HEK293 (cell line): ENCODE data around the gene SLC44A1.

Source experiments
- CTCF ChIA-PET: fragments of 350-600 bp; formaldehyde crosslinking; extraction: SDS; loops from one replicate; lab custom pipeline; 2021; ENCODE audit warnings: antibody characterized with exemption; lab: Yijun Ruan, JAX
- POLR2A ChIA-PET: fragments of 300-600 bp; formaldehyde crosslinking; extraction: SDS; loops from one replicate; lab custom pipeline; 2020; ENCODE audit warnings: antibody characterized with exemption, inconsistent platforms; lab: Yijun Ruan, JAX
- H3K27ac ChIP-seq: fragments of 200-500 bp; sonication (Bioruptor generic); 2 replicates; pipeline ENCODE4 v1.5.1; 2014; ENCODE audit warnings: low read depth, low read length, control low read depth, inconsistent platforms; ENCODE audit errors: extremely low read depth
- H3K36me3 ChIP-seq, 2 experiments: fragments of 200-500 bp in 1 of 2; sonication (Bioruptor generic) in 1 of 2; 1 replicate in 1 of 2; 2 replicates in 1 of 2; pipeline ENCODE4 v1.5.1; 2014 to 2017; ENCODE audit warnings: inconsistent platforms in 2 of 2, low read length in 2 of 2; ENCODE audit not compliant: control insufficient read depth in 2 of 2, insufficient read depth in 1 of 2
- H3K4me1 ChIP-seq: fragments of 200-500 bp; sonication (Bioruptor generic); 2 replicates; pipeline ENCODE4 v1.5.1; 2014; ENCODE audit warnings: mild to moderate bottlenecking, low read length, inconsistent platforms; ENCODE audit not compliant: control insufficient read depth, insufficient read depth
- H3K4me3 ChIP-seq: 2 replicates; pipeline ENCODE4 v1.5.1; 2011; ENCODE audit warnings: low read depth, mild to moderate bottlenecking, control low read depth, low read length, moderate library complexity
- H3K9me3 ChIP-seq: fragments of 200-500 bp; sonication (Bioruptor generic); 2 replicates; pipeline ENCODE4 v1.5.1; 2014; ENCODE audit warnings: low read depth, low read length, inconsistent platforms; ENCODE audit not compliant: control insufficient read depth, insufficient read depth
- GLIS1 ChIP-seq: fragments of 450-650 bp; formaldehyde crosslinking; IDR thresholded peaks from 2 replicates; pipeline ENCODE4 v1.5.1; 2016; ENCODE audit warnings: missing biosample characterization, missing genetic modification characterization
- RBAK ChIP-seq: fragments of 450-650 bp; formaldehyde crosslinking; IDR thresholded peaks from 2 replicates; pipeline ENCODE4 v1.5.1; 2016; ENCODE audit warnings: missing biosample characterization, missing genetic modification characterization
- ZNF19 ChIP-seq: fragments of 450-650 bp; formaldehyde crosslinking; IDR thresholded peaks from 2 replicates; pipeline ENCODE4; 2016; ENCODE audit warnings: missing biosample characterization, missing genetic modification characterization, low read depth
- ZNF23 ChIP-seq: fragments of 450-650 bp; formaldehyde crosslinking; IDR thresholded peaks from 2 replicates; pipeline ENCODE4 v1.5.1; 2016; ENCODE audit warnings: missing biosample characterization, missing genetic modification characterization, borderline replicate concordance
- ZNF24 ChIP-seq: fragments of 450-650 bp; formaldehyde crosslinking; IDR thresholded peaks from 2 replicates; pipeline ENCODE4 v1.5.1; 2016; ENCODE audit warnings: missing biosample characterization, missing genetic modification characterization
- ZNF341 ChIP-seq: fragments of 450-650 bp; formaldehyde crosslinking; IDR thresholded peaks from 2 replicates; pipeline ENCODE4; 2016; ENCODE audit warnings: low read depth, missing biosample characterization, missing genetic modification characterization
- ZNF596 ChIP-seq: fragments of 450-650 bp; IDR thresholded peaks from 2 replicates; pipeline ENCODE4 v1.5.0; 2018; ENCODE audit warnings: missing biosample characterization, mild to moderate bottlenecking, missing genetic modification characterization, moderate library complexity
- ZNF629 ChIP-seq: fragments of 450-650 bp; formaldehyde crosslinking; IDR thresholded peaks from 2 replicates; pipeline ENCODE4 v1.5.1; 2017; ENCODE audit warnings: missing biosample characterization, missing genetic modification characterization
- ZNF701 ChIP-seq: fragments of 450-650 bp; formaldehyde crosslinking; IDR thresholded peaks from 2 replicates; pipeline ENCODE4 v1.5.1; 2016; ENCODE audit warnings: missing biosample characterization, missing genetic modification characterization
- TF ChIP-seq, protein P1 (sequence below): fragments of 450-650 bp; formaldehyde crosslinking; IDR thresholded peaks from 2 replicates; pipeline ENCODE4 v1.5.1; 2016; ENCODE audit warnings: missing biosample characterization, missing genetic modification characterization
- TF ChIP-seq, protein P2 (sequence below): fragments of 450-650 bp; formaldehyde crosslinking; IDR thresholded peaks from 2 replicates; pipeline ENCODE4 v1.5.1; 2016; ENCODE audit warnings: missing biosample characterization, missing genetic modification characterization, low read depth
- TF ChIP-seq, protein P3 (sequence below): fragments of 450-650 bp; formaldehyde crosslinking; IDR thresholded peaks from 2 replicates; pipeline ENCODE4 v1.5.1; 2016; ENCODE audit warnings: missing biosample characterization, missing genetic modification characterization
- TF ChIP-seq, protein P4 (sequence below): fragments of 450-650 bp; formaldehyde crosslinking; IDR thresholded peaks from 2 replicates; pipeline ENCODE4 v1.5.0; 2017; ENCODE audit warnings: missing biosample characterization, missing genetic modification characterization, borderline replicate concordance
- TF ChIP-seq, protein P5 (sequence below): fragments of 450-650 bp; formaldehyde crosslinking; IDR thresholded peaks from 2 replicates; pipeline ENCODE4 v1.5.1; 2017; ENCODE audit warnings: missing biosample characterization, missing genetic modification characterization
- TF ChIP-seq, protein P6 (sequence below): fragments of 450-650 bp; formaldehyde crosslinking; IDR thresholded peaks from 2 replicates; pipeline ENCODE4 v1.5.1; 2017; ENCODE audit warnings: missing biosample characterization, missing genetic modification characterization
- TF ChIP-seq, protein P7 (sequence below): fragments of 450-650 bp; formaldehyde crosslinking; IDR thresholded peaks from 2 replicates; pipeline ENCODE4 v1.5.1; 2016; ENCODE audit warnings: missing biosample characterization, missing genetic modification characterization

The SLC44A1 gene

DNA sequence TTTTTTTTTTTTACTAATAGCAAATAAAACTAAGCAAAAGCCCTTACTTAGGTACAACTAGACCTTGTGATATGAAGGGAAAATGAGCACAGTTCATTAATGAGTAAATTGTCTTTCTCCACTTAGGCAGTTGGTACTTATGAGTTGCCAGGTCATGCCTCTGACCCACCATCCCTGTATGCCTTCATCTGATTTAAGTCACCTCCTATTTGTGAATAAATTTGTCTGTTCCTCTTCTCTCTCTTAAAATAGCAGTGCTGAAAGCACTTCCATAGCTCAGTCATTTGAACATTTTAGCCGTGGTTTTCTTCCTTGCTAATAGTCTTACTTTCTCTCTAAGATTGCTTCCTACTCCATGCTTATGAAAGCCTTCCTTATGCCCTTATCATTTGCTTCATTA lies 61.4 kb downstream of the SLC44A1 start (continued):
- TF ChIP-seq, protein P1, sequence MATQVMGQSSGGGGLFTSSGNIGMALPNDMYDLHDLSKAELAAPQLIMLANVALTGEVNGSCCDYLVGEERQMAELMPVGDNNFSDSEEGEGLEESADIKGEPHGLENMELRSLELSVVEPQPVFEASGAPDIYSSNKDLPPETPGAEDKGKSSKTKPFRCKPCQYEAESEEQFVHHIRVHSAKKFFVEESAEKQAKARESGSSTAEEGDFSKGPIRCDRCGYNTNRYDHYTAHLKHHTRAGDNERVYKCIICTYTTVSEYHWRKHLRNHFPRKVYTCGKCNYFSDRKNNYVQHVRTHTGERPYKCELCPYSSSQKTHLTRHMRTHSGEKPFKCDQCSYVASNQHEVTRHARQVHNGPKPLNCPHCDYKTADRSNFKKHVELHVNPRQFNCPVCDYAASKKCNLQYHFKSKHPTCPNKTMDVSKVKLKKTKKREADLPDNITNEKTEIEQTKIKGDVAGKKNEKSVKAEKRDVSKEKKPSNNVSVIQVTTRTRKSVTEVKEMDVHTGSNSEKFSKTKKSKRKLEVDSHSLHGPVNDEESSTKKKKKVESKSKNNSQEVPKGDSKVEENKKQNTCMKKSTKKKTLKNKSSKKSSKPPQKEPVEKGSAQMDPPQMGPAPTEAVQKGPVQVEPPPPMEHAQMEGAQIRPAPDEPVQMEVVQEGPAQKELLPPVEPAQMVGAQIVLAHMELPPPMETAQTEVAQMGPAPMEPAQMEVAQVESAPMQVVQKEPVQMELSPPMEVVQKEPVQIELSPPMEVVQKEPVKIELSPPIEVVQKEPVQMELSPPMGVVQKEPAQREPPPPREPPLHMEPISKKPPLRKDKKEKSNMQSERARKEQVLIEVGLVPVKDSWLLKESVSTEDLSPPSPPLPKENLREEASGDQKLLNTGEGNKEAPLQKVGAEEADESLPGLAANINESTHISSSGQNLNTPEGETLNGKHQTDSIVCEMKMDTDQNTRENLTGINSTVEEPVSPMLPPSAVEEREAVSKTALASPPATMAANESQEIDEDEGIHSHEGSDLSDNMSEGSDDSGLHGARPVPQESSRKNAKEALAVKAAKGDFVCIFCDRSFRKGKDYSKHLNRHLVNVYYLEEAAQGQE: no peak
- TF ChIP-seq, protein P2, sequence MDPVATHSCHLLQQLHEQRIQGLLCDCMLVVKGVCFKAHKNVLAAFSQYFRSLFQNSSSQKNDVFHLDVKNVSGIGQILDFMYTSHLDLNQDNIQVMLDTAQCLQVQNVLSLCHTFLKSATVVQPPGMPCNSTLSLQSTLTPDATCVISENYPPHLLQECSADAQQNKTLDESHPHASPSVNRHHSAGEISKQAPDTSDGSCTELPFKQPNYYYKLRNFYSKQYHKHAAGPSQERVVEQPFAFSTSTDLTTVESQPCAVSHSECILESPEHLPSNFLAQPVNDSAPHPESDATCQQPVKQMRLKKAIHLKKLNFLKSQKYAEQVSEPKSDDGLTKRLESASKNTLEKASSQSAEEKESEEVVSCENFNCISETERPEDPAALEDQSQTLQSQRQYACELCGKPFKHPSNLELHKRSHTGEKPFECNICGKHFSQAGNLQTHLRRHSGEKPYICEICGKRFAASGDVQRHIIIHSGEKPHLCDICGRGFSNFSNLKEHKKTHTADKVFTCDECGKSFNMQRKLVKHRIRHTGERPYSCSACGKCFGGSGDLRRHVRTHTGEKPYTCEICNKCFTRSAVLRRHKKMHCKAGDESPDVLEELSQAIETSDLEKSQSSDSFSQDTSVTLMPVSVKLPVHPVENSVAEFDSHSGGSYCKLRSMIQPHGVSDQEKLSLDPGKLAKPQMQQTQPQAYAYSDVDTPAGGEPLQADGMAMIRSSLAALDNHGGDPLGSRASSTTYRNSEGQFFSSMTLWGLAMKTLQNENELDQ: no peak
- TF ChIP-seq ZNF19 (tag by site-specific recombination) (no peak), ZNF629 (tag by site-specific recombination) (no peak), ZNF596 (no peak)
- TF ChIP-seq, protein P3, sequence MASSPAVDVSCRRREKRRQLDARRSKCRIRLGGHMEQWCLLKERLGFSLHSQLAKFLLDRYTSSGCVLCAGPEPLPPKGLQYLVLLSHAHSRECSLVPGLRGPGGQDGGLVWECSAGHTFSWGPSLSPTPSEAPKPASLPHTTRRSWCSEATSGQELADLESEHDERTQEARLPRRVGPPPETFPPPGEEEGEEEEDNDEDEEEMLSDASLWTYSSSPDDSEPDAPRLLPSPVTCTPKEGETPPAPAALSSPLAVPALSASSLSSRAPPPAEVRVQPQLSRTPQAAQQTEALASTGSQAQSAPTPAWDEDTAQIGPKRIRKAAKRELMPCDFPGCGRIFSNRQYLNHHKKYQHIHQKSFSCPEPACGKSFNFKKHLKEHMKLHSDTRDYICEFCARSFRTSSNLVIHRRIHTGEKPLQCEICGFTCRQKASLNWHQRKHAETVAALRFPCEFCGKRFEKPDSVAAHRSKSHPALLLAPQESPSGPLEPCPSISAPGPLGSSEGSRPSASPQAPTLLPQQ (tag by site-specific recombination): no peak

DNA sequence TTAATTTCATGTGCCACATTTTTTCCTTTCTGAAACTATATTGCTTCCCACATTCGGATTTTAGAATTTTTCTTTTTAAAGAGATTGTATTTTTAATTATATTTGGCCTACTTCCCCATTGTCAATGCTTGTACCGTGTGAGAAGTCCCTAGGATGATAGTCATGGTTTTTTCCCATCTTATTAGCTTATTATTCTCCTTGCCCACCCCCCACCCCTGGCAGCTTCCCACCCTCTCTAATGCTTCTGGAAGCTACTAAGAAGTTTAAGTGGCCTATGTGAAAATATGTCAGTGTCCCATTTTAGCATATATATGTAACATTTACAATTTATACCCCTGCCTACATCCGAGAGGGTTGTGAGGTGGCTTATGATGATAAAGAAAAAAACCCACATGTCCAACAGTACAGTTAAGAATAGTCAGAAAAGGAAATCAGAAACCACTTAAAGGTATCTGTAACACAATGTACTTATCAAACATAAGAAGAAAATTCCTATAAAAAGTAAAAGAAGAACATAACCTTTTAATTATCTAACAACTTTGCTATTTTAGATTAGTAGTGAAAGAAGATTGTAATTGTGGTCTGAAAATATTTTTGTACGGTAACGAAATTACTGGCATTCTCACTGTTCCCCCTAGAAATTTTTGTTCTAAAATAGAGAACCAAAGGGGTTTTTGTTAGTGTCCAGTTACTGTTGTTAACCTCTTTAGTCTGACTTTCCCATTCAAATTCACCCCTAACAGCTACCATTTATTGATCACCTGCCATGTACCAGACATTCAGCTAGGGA lies 62.1 kb downstream of the SLC44A1 start:
- CTCF ChIA-PET: interaction anchor here (1.5 kb wide), 1 partner anchor 152 kb away, joined by 3 read pairs; no protein-coding TSS in a partner anchor
- H3K4me1 ChIP-seq: no peaks in the 10 kb centered on the region
- POLR2A ChIA-PET: no interaction called here
- peaks cover 0 to 4% of the 10 kb centered on the region in 2 experiments; a peak in 1 of 3 replicates for H3K36me3 ChIP-seq
- H3K27ac ChIP-seq: no peak overlapping the region
- no peak overlapping the region for H3K4me3 ChIP-seq
- H3K9me3 ChIP-seq: no peaks in the 10 kb centered on the region
- no peak for TF ChIP-seq ZNF23 (tag by site-specific recombination)
- TF ChIP-seq, protein P4, sequence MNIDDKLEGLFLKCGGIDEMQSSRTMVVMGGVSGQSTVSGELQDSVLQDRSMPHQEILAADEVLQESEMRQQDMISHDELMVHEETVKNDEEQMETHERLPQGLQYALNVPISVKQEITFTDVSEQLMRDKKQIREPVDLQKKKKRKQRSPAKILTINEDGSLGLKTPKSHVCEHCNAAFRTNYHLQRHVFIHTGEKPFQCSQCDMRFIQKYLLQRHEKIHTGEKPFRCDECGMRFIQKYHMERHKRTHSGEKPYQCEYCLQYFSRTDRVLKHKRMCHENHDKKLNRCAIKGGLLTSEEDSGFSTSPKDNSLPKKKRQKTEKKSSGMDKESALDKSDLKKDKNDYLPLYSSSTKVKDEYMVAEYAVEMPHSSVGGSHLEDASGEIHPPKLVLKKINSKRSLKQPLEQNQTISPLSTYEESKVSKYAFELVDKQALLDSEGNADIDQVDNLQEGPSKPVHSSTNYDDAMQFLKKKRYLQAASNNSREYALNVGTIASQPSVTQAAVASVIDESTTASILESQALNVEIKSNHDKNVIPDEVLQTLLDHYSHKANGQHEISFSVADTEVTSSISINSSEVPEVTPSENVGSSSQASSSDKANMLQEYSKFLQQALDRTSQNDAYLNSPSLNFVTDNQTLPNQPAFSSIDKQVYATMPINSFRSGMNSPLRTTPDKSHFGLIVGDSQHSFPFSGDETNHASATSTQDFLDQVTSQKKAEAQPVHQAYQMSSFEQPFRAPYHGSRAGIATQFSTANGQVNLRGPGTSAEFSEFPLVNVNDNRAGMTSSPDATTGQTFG (tag by site-specific recombination): no peak
- TF ChIP-seq, protein P2: no peak
- TF ChIP-seq ZNF341 (tag by site-specific recombination): no peak
- TF ChIP-seq, protein P5, sequence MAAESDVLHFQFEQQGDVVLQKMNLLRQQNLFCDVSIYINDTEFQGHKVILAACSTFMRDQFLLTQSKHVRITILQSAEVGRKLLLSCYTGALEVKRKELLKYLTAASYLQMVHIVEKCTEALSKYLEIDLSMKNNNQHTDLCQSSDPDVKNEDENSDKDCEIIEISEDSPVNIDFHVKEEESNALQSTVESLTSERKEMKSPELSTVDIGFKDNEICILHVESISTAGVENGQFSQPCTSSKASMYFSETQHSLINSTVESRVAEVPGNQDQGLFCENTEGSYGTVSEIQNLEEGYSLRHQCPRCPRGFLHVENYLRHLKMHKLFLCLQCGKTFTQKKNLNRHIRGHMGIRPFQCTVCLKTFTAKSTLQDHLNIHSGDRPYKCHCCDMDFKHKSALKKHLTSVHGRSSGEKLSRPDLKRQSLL: no peak
- TF ChIP-seq, protein P6, sequence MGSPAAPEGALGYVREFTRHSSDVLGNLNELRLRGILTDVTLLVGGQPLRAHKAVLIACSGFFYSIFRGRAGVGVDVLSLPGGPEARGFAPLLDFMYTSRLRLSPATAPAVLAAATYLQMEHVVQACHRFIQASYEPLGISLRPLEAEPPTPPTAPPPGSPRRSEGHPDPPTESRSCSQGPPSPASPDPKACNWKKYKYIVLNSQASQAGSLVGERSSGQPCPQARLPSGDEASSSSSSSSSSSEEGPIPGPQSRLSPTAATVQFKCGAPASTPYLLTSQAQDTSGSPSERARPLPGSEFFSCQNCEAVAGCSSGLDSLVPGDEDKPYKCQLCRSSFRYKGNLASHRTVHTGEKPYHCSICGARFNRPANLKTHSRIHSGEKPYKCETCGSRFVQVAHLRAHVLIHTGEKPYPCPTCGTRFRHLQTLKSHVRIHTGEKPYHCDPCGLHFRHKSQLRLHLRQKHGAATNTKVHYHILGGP (tag by site-specific recombination): no peak
- TF ChIP-seq ZNF701 (tag by site-specific recombination): no peak
- TF ChIP-seq, protein P7, sequence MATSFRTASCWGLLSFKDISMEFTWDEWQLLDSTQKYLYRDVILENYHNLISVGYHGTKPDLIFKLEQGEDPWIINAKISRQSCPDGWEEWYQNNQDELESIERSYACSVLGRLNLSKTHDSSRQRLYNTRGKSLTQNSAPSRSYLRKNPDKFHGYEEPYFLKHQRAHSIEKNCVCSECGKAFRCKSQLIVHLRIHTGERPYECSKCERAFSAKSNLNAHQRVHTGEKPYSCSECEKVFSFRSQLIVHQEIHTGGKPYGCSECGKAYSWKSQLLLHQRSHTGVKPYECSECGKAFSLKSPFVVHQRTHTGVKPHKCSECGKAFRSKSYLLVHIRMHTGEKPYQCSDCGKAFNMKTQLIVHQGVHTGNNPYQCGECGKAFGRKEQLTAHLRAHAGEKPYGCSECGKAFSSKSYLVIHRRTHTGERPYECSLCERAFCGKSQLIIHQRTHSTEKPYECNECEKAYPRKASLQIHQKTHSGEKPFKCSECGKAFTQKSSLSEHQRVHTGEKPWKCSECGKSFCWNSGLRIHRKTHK (tag by site-specific recombination): no peak
- TF ChIP-seq ZNF24 (tag by site-specific recombination): no peak
- TF ChIP-seq GLIS1: no peak
- no peak for TF ChIP-seq RBAK (tag by site-specific recombination)
